Gastrocnemius medialis (tissue), 4 donors: Measurements from ENCODE around the gene PELO. TPM values are rescaled to one million over a fixed set of nuclear protein-coding genes. Genes with fewer than 3 reads are reported as not detected.
A peak's percentile ranks its signal among the peaks of the same experiment; 100 is the strongest.

Experiments
- ATAC-seq, 2 donors: fragments of 150-250 bp; one replicate each; pipeline ENCODE4 v1.9.1; 2016
- DNase-seq, 2 donors: peaks; one replicate each; pipeline ENCODE4 v3.0.0-alpha.2; 2019
- H3K27ac ChIP-seq, 4 donors: fragments of 200-600 bp; sonication (generic); 1 replicate in 1 of 4; 2 replicates in 3 of 4; pipeline ENCODE4 v1.5.1; 2016 to 2018; ENCODE audit warnings: mild to moderate bottlenecking in 2 of 4, moderate library complexity in 1 of 4
- H3K27me3 ChIP-seq, 3 donors: fragments of 200-600 bp; sonication (generic) in 2 of 3; 1 replicate in 1 of 3; 2 replicates in 2 of 3; pipeline versions ENCODE4 v1.5.1 to v1.6.0; 2016 to 2019; ENCODE audit warnings: mild to moderate bottlenecking in 1 of 3, moderate library complexity in 1 of 3
- H3K36me3 ChIP-seq, 2 donors: fragments of 200-600 bp; sonication (generic) in 1 of 2; one replicate each; pipeline ENCODE4 v1.5.1; 2017 to 2018
- H3K4me1 ChIP-seq, 2 donors: fragments of 200-600 bp; sonication (generic) in 1 of 2; one replicate each; pipeline ENCODE4 v1.5.1; 2016 to 2017; ENCODE audit warnings: mild to moderate bottlenecking in 2 of 2
- H3K4me3 ChIP-seq, 4 donors: fragments of 200-600 bp; sonication (generic) in 3 of 4; 1 replicate in 1 of 4; 2 replicates in 3 of 4; pipeline ENCODE4 v1.5.1; 2016 to 2019; ENCODE audit warnings: mild to moderate bottlenecking in 2 of 4
- H3K9me3 ChIP-seq, 3 donors: fragments of 200-600 bp; sonication (generic) in 2 of 3; 1 replicate in 1 of 3; 2 replicates in 2 of 3; pipeline ENCODE4 v1.5.1; 2016 to 2019
- POLR2A ChIP-seq, 2 donors: fragments of 450-650 bp; IDR thresholded peaks; one replicate each; pipeline ENCODE4 v1.6.1; 2017; ENCODE audit warnings: antibody characterized with exemption in 2 of 2, mild to moderate bottlenecking in 2 of 2, moderate library complexity in 2 of 2
- in situ Hi-C, 4 donors: fragments of 200-750 bp; cut with MboI; loops; one replicate each; pipeline versions ENCODE4 v1.15.0 to v1.8.0; 2017; ENCODE audit warnings: low sequenced_read_pairs in 4 of 4
- intact Hi-C: fragments of 100-400 bp; cut with DNase I; formaldehyde crosslinking; loops from one replicate; pipeline ENCODE4 v1.15.1; 2023; ENCODE audit warnings: low total_unique reads
- total RNA-seq, 4 donors: library from RNA; depleted of rRNA; stranded (reverse); fragments of >200 nt; gene quantifications; one replicate each; pipeline versions ENCODE4 v1.1.0 to v1.2.3, GENCODE V29; 2016
- TF ChIP-seq, protein P1 (sequence below), 5 experiments: fragments of 450-650 bp in 3 of 5; fragments of 200-600 bp in 2 of 5; sonication (generic) in 2 of 5; IDR thresholded peaks in 4 of 5; conservative IDR thresholded peaks in 1 of 5; 1 replicate in 4 of 5; 2 replicates in 1 of 5; pipeline ENCODE4 v1.5.1; 2016 to 2019; ENCODE audit warnings: antibody characterized with exemption in 5 of 5, mild to moderate bottlenecking in 3 of 5, moderate library complexity in 3 of 5

The PELO gene, protein sequence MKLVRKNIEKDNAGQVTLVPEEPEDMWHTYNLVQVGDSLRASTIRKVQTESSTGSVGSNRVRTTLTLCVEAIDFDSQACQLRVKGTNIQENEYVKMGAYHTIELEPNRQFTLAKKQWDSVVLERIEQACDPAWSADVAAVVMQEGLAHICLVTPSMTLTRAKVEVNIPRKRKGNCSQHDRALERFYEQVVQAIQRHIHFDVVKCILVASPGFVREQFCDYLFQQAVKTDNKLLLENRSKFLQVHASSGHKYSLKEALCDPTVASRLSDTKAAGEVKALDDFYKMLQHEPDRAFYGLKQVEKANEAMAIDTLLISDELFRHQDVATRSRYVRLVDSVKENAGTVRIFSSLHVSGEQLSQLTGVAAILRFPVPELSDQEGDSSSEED
- total RNA-seq, result 10 to 100 TPM; 13.8 to 28.5 (median 18.5) TPM

DNA sequence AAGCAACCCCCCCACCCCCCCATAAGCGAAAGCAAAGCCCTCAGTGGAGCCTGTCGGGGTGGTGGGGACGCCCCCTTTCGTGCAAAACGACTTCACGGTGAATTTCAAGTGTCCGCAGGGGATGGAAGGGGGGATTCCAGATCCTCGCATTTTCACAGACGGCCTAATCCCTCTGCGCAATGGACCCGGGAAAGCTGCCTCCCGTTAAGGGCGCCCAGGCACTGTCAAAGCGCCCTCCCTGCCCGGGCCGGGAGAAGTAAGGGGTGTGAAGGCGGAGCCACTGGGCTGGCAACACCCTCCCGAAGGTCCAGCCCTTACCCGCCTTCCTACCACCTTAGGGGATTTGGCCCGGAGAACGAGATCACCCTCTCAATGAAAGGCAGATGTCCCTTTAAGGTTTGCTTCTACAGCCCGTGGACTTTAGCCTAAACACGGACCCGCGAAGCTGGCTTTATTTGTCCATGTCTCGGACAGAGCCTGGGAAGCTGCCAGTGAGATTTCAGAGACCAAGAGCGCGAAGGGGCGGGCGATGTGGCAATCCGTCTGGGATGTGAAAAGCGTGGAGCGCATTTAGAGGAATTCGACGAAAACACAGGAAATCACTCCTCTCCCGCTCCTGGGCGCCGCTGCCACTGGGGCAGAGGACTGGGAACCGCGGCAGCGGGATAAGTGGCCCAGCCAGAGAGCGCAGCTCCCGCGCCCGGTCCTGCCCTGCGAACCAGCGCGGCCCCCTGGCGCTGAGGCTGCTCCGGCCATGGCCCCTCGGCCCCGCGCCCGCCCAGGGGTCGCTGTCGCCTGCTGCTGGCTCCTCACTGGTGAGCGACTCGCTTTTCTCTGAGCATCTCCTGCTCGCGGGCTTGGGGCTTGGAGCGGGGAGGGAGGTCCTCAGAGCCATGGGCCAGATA lies at the start of gene PELO, which contains the start of gene ITGA1:
Gene PELO, plus strand, starts transcription at position 317 of the 905 bp plus-strand sequence. CDS start 12,479 bp downstream, outside the sequence.
Gene ITGA1, plus strand, starts transcription at position 317 of the 905 bp plus-strand sequence. Its CDS starts 438 bp downstream, at position 755.
- intact Hi-C loops (loop anchor here (2.0 to 5.0 kb wide), 2 partner anchors 96 to 127 kb away; no protein-coding TSS in a partner anchor), in situ Hi-C loops (loop anchor here in 1 of 4 donors (25.0 kb wide), 1 partner anchor 124 kb away; no protein-coding TSS in a partner anchor)
- peaks cover 7 to 11% of the 10 kb centered on the region in 2 donors for H3K4me1 ChIP-seq

DNA sequence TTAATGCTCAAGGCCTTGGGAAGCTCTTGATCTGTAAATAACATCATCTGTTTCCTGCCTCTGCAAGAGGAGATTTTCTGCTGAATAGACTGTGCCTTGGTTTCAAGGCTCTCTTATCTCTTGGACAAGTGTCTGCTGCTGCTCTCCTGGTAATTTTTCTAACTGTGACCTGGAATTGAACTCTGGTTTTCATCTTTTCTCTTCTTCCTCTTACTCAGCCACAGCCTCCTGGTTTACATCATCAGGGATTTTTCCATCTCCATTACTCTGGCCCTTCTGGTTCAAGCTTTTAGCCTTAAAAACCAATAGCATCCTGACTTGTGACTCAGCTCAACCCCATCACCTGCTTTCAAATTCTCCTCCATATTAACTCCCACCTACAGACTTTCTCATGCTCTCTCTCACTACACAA lies 49.6 kb upstream of the PELO start:
- Histone ChIP-seq H3K27me3 (no peaks in the 10 kb centered on the region), H3K27ac (no peak overlapping the region), H3K9me3 (no peaks in the 10 kb centered on the region), H3K36me3 (no peaks in the 10 kb centered on the region), H3K4me1 (no peaks in the 10 kb centered on the region), H3K4me3 (no peak overlapping the region)
- ATAC-seq (no peak), DNase-seq (no peak)
- intact Hi-C loops, result no loop called here
- in situ Hi-C loops, result no loop called here
- TF ChIP-seq, protein P1, sequence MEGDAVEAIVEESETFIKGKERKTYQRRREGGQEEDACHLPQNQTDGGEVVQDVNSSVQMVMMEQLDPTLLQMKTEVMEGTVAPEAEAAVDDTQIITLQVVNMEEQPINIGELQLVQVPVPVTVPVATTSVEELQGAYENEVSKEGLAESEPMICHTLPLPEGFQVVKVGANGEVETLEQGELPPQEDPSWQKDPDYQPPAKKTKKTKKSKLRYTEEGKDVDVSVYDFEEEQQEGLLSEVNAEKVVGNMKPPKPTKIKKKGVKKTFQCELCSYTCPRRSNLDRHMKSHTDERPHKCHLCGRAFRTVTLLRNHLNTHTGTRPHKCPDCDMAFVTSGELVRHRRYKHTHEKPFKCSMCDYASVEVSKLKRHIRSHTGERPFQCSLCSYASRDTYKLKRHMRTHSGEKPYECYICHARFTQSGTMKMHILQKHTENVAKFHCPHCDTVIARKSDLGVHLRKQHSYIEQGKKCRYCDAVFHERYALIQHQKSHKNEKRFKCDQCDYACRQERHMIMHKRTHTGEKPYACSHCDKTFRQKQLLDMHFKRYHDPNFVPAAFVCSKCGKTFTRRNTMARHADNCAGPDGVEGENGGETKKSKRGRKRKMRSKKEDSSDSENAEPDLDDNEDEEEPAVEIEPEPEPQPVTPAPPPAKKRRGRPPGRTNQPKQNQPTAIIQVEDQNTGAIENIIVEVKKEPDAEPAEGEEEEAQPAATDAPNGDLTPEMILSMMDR (IDR thresholded peaks at IDR 0.05 in 4 of 5, conservative IDR thresholded peaks at IDR 0.05 in 1 of 5), result no peak
- TF ChIP-seq POLR2A (IDR thresholded peaks at IDR 0.05), result no peak

More for the DNA sequence above, at the start of gene PELO, which contains the start of gene ITGA1:
- Histone ChIP-seq H3K4me3 (peak within 1 kb of the TSS; percentile 61 to 76 (median 68)), H3K27me3 (peaks cover 0 to 7% (median 0%) of the 10 kb centered on the region in 3 donors), H3K27ac (peak within 1 kb of the TSS; percentile 68 to 83 (median 76)), H3K9me3 (no peaks in the 10 kb centered on the region), H3K36me3 (no peaks in the 10 kb centered on the region)
- peak; percentile 33 to 50 for DNase-seq
- peak; percentile 27 to 44 for TF ChIP-seq POLR2A (IDR thresholded peaks at IDR 0.05)
- TF ChIP-seq, protein P1 (IDR thresholded peaks at IDR 0.05 in 4 of 5, conservative IDR thresholded peaks at IDR 0.05 in 1 of 5), result peak in 4 of 5 experiments; percentile 29 to 41 (median 38)
- peak; percentile 63 to 74 for ATAC-seq

DNA sequence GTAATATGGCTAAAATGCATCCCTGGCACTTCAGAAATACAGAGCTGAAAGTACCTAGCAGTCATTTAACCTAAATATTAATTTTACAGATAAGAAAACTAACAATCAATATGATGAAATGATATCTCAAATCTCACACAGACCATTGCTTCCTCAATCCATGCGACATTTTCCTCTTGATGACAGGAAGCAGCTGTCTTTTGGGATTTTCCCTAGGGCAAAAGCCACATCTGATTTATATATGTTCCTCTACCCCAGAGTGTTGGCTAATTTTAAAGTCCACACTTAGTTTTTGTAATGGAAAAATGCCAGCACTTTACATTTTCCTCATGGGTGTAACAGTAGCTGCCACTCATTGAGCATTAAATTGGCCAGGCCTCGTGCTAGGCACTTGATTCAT lies 47.7 kb upstream of the PELO start:
- Histone ChIP-seq H3K9me3 (no peaks in the 10 kb centered on the region), H3K4me1 (peaks cover 0 to 8% of the 10 kb centered on the region in 2 donors), H3K4me3 (no peak overlapping the region), H3K36me3 (no peaks in the 10 kb centered on the region), H3K27ac (no peak overlapping the region), H3K27me3 (no peaks in the 10 kb centered on the region)
- TF ChIP-seq POLR2A (IDR thresholded peaks at IDR 0.05), result no peak
- TF ChIP-seq, protein P1 (IDR thresholded peaks at IDR 0.05 in 4 of 5, conservative IDR thresholded peaks at IDR 0.05 in 1 of 5), result no peak
- intact Hi-C loops (no loop called here), in situ Hi-C loops (no loop called here)
- DNase-seq (no peak), ATAC-seq (no peak)

DNA sequence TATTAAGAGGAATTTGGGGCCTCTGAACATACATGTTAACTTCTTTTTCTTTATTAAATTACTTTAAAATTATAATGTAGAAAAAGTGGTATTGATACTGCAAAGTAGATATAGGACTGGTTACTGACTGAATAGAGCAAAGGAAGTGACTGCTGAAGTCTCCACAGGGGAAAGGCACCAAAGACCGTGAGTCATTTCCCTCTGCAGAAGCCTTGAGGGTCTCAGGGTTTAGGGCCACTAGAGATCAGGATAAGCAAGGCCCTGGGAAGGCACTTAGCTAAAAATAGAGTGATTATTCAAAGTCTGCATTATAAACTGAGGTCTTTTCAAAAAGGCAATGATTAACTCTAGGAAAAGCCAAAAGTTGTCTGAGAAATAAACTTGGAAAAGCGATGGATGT lies 44.7 kb upstream of the PELO start:
- no peak for DNase-seq
- TF ChIP-seq, protein P1 (IDR thresholded peaks at IDR 0.05 in 4 of 5, conservative IDR thresholded peaks at IDR 0.05 in 1 of 5), result no peak
- TF ChIP-seq POLR2A (IDR thresholded peaks at IDR 0.05), result no peak
- H3K4me3 ChIP-seq, result no peak overlapping the region
- intact Hi-C loops, result no loop called here
- in situ Hi-C loops, result no loop called here
- H3K9me3 ChIP-seq, result no peaks in the 10 kb centered on the region
- H3K4me1 ChIP-seq, result peaks cover 0 to 8% of the 10 kb centered on the region in 2 donors
- ATAC-seq, result no peak
- peak overlapping the region in 3 of 4 donors; percentile 2 to 42 (median 16) for H3K27ac ChIP-seq
- no peaks in the 10 kb centered on the region for H3K36me3 ChIP-seq
- no peaks in the 10 kb centered on the region for H3K27me3 ChIP-seq
